NCI-H82 treated with DMSO at 0.1 percent for 48 hours (cell line): ENCODE data around the gene BAK1.

Experiments used
- DNase-seq: peaks from one replicate; lab custom pipeline; 2025; ENCODE audit not compliant: unreplicated experiment; lab: John Stamatoyannopoulos, UW

The BAK1 gene

DNA sequence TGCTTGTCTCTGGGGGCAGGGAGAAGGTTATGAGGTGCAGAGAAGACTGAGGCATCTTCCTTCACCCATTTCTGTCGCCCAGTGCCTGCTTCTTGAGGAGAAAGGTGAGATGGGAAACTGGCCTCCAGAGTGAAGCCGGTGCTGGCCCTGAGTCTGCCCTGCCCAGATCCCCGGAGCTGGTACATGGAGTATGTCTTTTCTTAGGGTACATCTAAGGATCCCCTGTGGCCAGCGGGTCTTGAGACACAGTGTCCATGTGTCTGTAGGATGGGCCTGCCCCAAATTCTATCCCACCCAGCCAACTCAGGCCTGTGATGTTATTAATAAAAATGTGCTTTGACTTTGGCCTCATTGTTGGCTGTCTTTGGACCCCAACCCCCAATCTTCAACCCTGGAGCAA lies 8.8 kb upstream of the BAK1 start:
- no peak for DNase-seq

- DNase-seq, result no peak
Measured at GRCh38 chr6:33587529-33587928, 7.5 kb upstream of the BAK1 start.

DNA sequence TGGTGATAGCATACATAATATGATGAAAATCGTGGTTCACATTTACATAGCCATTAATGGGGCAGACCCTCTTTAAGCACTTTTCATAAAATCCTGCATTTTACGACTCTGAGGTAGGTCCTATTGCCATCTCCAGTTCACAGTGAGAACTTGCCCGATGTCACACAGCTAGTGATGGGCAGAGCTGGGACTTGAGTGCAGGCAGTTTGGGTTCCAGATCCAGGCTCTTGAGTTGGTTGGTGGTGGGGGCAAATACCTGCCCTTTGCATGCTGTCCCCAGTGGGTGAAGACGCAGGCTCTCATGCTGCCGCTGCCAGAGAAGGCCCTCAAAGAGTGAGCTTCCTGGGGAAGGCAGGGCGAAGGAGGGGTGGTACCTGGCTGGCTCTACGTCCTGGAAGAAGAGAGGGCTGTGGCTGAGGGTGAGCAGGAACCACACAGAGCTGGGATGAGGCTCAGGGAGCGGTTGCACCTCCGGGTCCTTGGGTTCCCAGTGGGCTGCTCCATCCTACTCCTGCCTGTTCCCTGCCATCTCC lies 6.1 kb upstream of the BAK1 start:
- no peak for DNase-seq

DNA sequence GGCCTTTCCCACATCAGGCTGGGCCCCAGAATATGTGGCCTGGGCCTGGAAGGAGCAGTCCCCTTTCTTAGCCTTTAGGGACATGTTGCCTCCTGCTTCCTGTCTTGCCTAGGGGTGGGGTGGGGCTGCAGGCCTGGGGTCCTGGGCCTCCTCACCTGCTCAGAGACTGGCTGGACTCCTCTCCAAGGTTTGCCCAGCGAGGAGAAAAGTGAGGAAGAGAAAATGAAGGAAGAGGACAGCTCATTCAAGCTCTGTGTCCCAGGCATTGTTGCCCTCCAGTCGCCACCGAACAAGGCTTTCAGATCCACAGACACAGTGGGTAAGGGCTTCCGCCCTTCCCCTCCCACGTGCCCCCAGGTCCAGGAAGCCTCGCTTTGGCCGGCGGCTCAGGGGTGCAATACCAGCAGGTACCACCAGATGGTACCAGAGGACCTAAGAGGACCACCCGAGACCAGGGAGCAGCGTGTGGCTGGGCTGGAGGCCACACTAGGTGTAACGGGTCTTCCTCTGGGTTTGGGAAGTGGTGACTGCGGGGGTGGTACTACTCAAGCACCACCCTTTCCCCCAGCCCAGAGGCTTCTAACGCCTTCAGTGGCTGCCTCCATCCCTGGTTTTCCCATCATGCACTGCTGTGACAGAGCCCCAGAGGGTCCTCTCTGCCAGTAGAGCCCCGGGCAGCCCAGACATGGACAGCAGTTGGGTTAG lies 5.5 kb upstream of the BAK1 start:
- DNase-seq, result peak; percentile 31

DNA sequence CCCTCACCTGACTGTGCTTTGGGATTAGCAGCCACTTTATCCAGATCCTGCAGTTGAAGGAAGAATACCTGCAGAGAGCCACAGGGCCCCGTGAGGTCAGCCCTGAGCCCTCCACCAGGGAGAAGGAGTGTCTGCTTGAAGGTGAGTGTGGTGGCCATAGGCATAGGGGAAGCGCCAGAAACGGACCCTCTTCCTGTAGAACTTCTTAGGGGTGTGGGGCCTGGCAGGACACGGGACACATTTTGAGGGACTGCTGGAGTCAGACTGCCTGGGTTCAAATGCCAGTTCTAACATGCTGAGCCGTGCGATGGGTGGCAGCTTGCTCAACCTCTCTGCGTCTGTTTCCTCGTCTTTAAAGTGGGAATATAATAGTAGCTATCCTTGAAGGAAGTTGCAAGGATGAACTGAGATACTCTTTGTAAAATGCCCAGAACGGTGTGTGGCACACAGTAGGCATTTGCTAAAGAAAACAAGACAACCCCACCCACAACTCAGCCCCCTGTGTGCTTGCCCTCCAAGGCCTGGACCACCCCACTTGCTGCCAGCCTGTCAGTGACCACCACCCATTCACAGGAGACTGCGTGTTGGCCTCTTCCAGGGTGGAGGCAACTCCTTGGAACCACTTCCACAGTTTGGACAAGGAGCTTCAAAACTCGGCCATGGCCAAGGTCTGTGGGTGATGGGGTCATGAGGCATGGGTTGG lies 4.8 kb upstream of the BAK1 start:
- DNase-seq, result no peak

- peak; percentile 47 for DNase-seq
Measured at GRCh38 chr6:33583591-33584155, 3.6 kb upstream of the BAK1 start.

- no peak for DNase-seq
Measured at GRCh38 chr6:33581186-33581585, 1.1 kb upstream of the BAK1 start.

DNA sequence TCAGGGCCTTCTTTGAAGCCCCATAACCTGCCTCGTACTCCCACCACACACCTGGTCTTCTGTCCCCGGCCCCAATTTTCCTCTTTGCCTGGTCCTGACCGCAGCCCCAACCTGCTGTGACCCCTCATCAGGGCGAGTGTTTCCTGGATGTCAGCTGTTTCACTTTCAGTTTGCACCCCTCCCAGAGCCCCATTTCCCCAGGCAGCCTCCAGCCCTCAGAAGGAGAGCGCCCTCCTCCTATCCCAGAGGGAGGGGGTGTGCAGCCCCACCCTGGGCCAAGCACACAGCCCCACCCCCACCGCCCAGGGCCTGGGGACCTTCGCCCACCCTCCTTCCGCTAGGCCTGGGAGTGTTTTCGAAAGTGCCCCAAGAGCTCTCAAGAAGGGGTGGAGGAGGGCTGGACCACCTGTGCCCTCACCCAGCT lies 1.5 kb downstream of the BAK1 start:
- DNase-seq, result no peak

- no peak for DNase-seq
Measured at GRCh38 chr6:33578164-33578563, 1.9 kb downstream of the BAK1 start.

GRCh38 chr6:33577718-33578117 lies 2.4 kb downstream of the BAK1 start:
- DNase-seq, result no peak

GRCh38 chr6:33577106-33577535 lies 3.0 kb downstream of the BAK1 start:
- no peak for DNase-seq

GRCh38 chr6:33576668-33577067 lies 3.4 kb downstream of the BAK1 start:
- no peak for DNase-seq

DNA sequence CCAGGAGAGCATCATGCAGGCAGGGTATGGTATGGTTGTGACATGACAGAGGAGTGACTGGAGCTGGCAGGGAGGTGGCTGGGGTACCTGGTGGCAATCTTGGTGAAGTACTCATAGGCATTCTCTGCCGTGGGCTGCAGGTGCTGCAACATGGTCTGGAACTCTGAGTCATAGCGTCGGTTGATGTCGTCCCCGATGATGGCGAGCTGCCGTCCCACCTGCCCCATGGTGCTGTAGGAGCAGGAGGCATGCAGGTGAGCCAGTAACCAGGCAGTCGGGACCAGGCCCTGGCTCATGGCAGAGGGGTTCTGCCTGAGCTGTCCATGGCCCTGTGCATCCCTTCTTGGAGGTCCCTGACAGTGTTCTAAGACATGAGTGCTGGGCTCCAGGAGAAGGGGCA lies 4.9 kb downstream of the BAK1 start:
- DNase-seq, result no peak

- no peak for DNase-seq
Measured at GRCh38 chr6:33571637-33572316, 8.3 kb downstream of the BAK1 start.

DNA sequence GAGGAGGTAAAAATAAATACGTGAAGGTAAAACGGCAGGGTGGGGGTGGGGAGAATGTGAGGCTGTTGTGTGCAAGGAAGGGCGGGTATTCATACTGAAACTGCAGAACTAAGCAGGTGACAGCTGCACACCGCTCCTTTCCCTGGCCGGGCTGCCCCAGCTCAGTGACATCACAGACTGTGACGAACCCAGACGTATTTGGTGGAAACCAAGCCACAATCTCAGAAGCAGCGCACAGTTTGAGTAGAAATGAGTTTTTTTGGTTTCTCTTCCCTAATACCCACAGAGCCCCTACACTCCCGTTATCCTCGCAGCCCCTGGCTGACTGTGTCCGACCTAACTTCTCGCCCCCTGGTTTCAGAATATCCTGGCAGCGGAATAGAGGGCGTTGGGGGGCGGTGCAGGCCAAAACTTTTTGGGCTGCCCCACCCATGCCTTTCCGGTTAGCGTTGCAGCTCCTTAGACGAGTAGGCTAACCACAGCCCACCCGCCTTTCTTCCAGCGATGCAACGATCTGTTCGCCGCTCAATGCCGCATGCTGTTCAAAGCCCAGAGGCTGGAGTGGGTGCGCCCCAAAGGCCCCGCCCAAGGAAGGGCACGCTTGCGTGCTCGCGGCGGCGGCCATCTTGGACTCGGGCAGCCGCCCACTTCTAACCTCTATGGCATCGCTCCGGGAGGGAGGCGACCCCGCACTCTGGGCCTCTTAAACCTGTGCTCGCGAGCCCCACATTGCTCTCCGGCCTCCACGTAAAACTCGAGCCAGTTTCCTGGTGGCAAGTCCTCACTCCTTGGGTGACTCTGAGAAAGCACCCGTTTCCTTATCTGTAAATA lies 9.1 kb downstream of the BAK1 start:
- peak; percentile 62 for DNase-seq

DNA sequence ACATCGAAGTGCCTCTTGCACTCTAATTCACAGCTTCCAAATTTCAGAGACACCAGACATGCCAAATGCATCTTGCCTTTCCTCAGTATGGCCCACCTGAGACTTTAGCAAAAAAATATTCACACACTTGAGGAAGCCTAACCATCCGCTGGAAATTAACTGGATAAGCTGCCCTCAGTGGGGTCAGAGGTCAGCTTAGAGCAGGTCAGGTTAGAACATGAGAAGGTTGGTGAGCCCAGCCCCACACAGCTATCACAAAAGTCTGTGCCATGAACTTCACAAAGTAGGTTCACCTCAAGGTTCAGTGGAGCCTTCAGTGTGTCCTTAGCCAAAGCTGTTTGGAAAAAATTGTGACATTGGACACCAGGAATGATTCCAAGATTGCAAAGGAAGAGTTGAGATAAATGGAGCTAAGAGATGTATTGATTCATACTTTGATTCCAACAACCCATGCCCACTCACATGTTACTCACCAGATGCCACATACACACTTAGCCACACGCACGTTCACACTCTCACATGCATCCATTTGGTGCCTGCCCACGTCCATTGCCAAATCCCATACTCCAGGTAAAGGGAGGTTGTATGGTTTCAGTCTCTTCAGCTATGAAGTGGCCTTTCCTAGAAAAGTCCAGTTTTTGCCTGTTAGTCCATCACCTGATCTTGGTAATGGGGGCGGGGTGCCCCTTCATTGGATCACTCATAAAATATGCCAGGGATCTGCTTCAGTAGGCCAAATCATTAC lies 11.1 kb downstream of the BAK1 start:
- DNase-seq, result no peak

DNA sequence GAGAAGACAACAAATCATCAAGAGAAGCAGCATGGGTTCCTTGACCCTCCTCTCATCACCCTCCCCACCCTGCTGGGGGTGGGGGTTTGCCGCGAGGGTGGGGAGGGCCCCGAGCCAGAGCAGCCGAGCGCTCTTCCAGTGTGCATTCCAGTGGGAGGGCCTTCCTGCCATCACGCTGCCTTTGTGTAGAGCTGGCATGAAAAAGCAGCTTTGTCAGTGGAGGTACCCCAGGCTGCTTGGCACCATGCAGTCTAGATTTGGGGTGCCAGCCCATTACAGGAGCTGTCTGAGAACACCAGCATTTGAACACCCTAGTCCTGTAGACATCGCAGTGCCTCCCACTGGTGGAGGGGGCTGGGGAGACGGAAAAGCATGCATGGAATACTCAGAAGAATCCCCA lies 12.2 kb downstream of the BAK1 start:
- no peak for DNase-seq

GRCh38 chr6:33566182-33567084 lies 13.6 kb downstream of the BAK1 start:
- no peak for DNase-seq

DNA sequence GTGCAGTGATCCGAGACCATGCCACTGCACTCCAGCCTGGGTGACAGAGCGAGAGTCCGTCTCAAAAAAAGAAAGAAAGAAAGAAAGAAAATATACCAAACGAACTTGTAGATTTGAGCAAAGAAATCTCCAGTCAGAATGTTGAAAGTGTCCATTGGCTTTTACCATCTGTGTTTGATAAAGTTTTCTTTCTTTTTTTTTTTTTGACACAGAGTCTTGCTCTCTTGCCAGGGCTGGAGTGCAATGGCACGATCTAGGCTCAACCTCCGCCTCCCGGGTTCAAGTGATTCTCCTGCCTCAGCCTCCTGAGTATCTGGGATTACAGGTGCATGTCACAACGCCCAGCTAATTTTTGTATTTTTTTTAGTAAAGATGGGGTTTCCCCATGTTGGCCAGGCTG lies 21.3 kb downstream of the BAK1 start:
- no peak for DNase-seq
